Hematopoietic multipotent progenitor cell treated with erythropoietin and hydrocortisone succinate and interleukin-3 and kit ligand, for 6 days (in vitro differentiated cells): ENCODE results near the gene SUSD3.
A peak's percentile ranks its signal among the peaks of the same experiment; 100 is the strongest.

Experiments
- DNase-seq: peaks from one replicate; pipeline ENCODE4 v3.0.0-alpha.2; 2015

The SUSD3 gene

GRCh38 chr9:93053781-93054331 lies 4.6 kb upstream of the SUSD3 start:
- DNase-seq: no peak

DNA sequence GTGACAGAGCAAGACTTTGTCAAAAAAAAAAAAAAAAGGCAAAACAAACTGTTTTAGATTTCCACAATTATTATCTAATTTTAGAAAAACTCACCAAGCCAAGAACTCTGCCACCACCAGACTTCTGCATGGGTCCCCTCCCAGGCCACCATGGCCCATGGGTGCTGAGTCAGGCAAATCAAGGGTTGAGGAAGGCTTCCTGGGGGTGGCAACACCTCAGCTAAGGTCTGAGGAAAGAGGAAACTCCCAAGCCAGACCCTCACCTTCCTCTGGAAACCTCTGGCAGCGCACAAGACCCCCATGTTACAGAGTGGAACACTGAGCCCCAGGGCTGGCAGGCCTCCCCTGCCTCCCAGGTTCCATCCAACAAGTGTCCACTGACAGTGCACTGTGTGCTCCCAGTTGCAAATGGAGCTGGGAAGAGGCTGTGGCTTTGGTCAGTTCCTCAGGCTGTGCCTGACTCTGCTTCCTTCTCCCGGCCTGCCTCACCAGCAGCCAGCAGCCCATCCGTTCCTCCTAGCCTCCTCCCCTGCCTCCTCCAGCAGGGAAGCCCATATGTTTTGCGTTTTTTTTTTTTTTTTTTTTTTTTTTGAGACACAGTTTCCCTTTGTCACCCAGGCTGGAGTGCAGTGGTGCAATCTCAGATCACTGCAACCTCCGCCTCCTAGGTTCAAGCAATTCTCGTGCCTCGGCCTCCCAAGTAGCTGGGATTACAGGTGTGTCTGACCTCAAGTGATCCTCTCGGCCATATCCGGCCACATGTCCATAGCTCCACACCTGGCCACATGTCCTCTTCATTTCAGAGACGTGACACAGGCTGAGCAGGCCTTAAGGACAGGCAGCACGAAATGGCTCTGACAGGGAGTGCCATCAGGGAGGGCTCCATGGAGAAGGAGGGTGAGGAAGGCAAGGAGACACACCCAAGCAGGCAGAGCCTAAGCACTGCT lies 3.5 kb upstream of the SUSD3 start:
- no peak for DNase-seq

DNA sequence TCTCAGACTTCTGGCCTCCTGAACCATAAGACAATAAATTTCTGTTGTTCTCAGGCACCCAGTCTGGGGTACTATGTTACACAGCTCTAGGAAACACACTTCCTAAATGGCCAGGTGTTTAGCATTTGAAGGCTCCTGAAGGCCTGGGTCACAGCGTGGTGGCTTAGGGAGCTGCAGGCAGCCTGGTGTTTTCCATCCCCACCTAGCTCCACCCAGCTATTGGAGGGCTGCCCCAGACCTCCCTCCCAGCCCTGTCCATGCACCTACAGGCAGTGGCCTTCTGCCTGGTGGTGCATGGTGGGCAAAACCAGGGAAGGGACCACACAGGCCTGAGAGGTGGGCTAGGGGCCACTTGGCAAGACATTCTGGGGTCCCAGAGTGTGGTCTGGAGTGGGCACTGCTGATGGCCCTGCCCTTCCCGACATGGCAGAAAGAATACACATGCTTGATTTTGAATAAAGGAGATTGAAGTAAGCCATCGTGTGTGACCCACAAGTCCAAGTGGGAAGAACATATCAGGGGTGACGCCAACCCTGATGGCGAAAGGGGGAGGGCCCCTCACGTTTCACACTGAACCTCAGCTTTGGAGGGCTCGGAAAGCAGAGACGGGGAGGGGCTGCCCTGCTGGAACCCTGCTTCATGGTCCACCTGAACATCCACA lies 1.3 kb upstream of the SUSD3 start:
- no peak for DNase-seq

DNA sequence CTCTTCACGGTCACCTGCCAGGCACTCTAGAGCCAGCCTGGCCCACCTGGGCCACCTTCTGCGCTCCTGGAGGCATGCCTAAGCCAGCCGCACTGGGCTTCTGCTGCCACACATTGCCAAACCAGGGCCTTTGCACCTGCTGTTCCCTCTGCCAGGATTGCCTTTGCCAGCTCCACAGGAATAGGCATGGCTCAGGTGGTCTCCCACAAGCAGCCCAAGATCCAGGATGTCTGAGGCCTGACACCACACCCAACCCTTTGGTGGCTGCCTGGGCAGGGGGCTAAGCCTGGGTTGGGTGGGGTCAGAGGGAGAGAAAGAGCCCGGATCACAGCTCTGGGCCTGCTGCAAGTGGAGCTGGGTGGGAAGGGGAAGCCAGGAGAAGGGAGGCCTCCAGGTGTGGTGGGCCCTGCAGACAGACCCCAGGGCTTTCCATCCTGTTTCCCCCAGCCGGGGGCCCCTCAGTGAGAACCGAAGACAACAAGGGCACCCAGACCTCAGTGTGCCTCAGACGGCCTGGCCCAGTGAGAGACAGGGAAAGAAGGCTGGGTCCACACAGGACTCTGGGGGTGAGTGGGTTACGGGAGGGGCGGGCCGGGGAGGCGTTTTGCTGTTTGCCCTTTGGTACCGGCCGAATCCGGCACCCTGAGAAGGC lies 672 bp upstream of the SUSD3 start:
- DNase-seq: no peak

DNA sequence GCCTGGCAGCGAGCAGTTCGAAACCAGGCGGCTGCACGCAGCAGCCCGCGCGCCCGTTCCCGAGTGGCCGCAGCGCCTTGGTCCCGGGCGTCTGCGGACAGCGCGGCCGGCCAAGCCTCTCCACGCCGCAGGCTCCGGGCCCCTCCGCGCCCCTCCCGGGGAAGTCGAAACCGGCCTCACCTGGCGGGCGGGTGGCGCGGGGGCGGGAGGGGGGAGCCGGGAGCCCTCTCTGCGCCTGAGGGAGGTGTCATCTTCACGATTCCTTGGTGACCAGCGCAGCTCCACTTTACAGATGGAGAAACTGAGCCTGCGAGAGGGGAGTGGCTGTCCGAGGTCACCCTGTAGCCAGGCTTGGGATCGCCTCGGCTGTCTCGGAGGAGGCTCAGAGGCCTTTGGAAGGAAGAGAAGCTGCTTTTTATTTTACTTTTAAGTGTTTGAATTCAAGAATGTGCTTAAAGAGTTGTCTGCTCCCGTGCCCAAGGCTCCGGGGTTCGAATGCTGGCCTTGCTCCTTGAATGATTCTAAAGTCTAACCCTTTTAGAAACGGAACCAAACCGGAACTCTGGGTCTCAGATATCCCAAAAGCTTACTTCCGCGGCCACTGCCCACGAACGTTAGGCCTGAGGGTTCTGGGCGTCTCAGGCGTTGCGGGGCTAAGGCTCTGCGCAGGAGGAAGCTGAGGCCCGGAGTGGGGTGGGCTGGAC lies 662 bp downstream of the SUSD3 start:
- peak; percentile 61 for DNase-seq

- DNase-seq: no peak
Measured at GRCh38 chr9:93059715-93060578, 1.4 kb downstream of the SUSD3 start.

DNA sequence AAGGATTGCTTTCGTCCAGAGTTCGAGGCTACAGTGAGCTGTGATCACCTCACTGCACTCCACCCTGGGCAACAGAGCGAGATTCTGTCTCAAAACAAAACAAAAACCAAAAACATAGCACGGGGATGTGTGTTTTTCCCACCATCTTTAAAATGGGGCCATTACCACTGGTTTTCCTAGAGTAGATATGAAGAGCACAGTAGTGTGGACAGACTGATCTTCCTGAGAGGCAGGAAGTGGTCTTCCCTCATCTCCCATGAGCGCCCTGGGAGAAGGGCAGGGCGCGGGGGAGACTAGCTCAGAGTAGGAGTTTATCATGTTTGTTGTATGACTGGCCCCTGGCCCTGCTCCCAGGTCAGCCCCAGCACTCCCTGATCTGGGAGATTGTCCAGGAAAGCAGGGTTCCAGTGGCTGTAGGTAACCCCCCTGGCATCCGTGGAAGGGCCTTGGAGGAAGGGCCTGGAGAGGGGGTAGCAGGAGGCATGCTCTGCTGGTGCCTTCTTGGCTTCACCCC lies 2.3 kb downstream of the SUSD3 start:
- DNase-seq: no peak

- DNase-seq: no peak
Measured at GRCh38 chr9:93061260-93061751, 2.8 kb downstream of the SUSD3 start.

DNA sequence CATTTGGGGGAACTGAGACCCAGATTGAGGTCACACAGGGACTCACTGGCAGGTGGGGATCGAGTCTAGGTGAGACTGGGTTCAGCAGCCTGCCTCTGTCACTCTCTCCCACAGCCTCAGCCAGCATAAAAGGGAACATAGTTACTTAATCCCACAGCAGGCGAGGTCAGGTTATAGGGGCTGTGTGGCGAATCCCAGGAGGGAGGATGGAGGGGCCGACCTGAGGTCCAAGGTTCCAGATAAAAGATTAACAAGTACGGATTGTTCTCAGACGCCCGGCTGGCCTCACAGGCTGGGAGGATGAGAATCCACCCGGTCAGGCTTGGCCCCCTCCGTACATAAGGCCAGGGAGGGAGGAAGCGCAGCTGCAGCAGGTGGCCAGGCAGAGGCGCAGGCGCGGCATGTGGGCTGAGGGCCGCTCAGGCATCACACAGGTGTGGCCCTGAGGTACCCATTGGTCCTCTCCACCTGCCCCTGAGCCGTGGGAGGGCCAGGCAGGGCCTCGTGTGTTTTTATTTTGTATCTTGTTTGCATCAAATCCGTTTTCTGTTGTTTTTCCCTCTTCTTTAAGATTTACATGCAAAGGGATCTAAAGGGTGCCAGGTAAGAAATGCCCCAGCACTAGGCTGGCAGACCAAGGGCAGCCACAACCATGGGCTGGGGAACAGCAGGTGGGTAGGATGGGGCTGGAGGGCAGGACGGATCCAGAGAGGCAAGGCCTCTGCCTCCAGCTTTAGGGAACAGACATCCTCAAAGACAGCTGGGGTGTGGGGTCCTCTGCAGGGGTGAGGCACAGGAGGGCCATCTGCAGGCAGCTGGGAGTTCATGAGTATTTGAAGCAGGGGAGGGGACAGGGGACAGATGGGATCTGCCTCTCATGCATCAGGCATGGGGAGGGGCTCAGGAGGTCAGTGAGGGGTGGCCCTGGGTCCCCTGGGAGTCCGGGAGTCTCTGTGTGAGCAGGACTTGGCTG lies 3.6 kb downstream of the SUSD3 start:
- no peak for DNase-seq

DNA sequence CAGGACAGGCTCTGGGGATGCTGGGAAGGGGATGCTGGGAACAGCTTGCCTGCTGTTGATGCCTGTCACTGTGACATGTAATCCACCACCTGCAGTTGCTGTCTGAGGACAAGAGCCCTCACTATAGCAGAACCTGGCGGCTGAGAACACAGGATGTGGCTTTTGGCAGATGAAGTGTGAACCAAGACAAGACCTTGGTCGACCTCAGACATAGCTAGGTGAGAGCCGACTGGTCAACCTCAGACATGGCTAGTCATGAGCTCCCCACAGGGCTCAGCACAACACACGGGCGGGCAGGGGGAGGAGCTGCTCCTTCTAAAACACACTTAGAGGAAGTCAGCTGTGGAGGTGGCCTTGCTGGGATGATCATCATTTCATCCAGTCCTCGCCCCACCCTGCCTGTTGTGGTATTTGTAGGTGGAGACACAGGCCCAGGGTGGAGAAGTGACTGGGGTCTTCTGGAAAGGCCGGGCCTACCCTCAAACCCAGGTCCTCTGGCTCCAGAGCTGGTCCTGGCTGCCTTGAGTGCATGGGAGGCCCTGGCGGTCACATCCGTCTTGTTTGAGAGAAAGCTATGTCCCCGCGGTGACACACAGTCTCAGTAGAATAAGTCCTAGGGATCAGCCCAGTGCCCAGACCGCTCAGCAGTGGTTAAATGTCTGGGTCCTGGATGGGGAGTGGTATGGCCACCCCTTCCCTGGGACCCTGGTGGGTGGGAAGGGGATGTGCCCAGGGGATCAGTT lies 6.1 kb downstream of the SUSD3 start:
- peak; percentile 86 for DNase-seq

GRCh38 chr9:93065135-93065720 lies 6.7 kb downstream of the SUSD3 start:
- no peak for DNase-seq

GRCh38 chr9:93066978-93067603 lies 8.6 kb downstream of the SUSD3 start:
- DNase-seq: no peak

DNA sequence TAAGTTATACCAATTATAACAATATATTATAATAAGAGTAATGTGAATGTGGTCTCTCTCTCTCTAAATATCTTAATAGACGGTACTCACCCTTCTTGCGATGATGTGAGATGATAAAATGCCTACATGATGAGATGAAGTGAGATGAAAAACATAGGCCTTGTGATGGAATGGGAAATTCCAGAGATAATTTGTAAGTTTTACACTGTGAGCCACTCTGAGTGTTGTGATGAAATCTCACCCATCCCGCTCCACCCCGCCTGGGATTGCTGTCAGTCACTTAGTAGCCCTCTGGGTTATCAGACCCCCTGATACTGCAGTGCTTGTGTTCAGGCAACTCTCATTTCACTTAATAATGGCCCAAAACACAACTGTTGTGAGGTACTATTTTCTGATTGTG lies 10.5 kb downstream of the SUSD3 start:
- no peak for DNase-seq

GRCh38 chr9:93071464-93071863 lies 13.0 kb downstream of the SUSD3 start:
- DNase-seq: peak; percentile 88

DNA sequence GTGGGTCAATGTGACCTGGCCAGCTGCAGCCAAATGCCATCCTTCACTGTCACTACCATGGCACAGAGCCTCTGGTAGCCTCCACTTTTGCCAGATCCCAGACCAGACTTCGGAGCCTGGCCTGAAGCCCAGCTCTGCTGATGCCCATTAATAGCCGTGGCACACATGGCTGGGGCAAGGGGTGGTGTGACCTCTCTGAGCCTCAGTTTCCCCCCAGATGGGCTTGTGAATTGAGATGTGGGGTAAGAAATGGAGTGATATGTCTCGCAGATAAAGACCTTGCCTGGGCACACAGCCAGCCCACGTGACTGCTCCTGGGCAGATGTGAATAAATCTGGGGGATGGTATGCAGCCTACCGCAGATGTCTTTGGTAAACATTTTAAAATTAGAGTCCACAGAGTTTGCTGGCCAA lies 13.9 kb downstream of the SUSD3 start:
- DNase-seq: peak; percentile 61

GRCh38 chr9:93076101-93076791 lies 17.7 kb downstream of the SUSD3 start:
- DNase-seq: no peak

- DNase-seq: no peak
Measured at GRCh38 chr9:93076792-93077128, 18.3 kb downstream of the SUSD3 start.

DNA sequence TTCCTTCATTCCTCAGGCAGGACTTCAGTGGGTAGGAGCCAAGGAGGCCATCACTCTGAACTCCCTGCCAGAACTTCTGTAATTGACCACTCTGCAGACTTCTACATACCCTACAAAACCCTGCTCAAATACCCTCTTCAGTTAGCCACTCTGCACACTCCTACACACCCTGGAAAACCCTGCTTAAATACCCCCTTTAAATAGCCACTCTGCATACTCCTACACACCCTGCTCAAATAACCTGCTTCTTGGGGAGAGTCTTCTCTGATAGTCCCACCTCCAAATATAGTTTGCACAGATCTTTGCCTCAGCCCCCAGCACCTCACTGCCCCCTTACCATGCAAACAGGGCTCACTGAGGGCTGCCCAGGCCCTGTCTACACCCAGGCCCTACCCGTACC lies 18.9 kb downstream of the SUSD3 start:
- no peak for DNase-seq
